NB4 (cell line): ENCODE measurements around the gene ALDH5A1.
"Not testable (repeated sequence)": the region's sequence is repeated elsewhere in the genome, so short reads cannot be mapped to it uniquely, and the experiment has no call there.

ENCODE experiments used
- DNase-seq: peaks from one replicate; pipeline ENCODE4 v3.0.0; 2010; ENCODE audit warnings: low read depth
- H3K4me3 ChIP-seq: one replicate; pipeline ENCODE4 v1.5.1; 2011; ENCODE audit warnings: mild to moderate bottlenecking, low read depth, low read length, moderate library complexity
- MYC ChIP-seq: IDR thresholded peaks from 2 replicates; pipeline ENCODE4 v1.6.1; 2011; ENCODE audit warnings: low read depth, low read length
- POLR2A ChIP-seq: IDR thresholded peaks from 2 replicates; pipeline ENCODE4 v1.6.1; 2011; ENCODE audit warnings: mild to moderate bottlenecking; ENCODE audit not compliant: insufficient read length; ENCODE audit errors: extremely low read depth
- TF ChIP-seq, protein P1 (sequence below): IDR thresholded peaks from 2 replicates; pipeline ENCODE4 v1.6.1; 2011; ENCODE audit warnings: low read depth, low read length
- TF ChIP-seq, protein P2 (sequence below): IDR thresholded peaks from one replicate; pipeline ENCODE4 v1.5.1; 2012; ENCODE audit warnings: low read depth, low read length

The ALDH5A1 gene

GRCh38 chr6:24500683-24501082 lies 5.9 kb downstream of the ALDH5A1 start:
- TF ChIP-seq, protein P1, sequence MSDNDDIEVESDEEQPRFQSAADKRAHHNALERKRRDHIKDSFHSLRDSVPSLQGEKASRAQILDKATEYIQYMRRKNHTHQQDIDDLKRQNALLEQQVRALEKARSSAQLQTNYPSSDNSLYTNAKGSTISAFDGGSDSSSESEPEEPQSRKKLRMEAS = no peak
- TF ChIP-seq MYC = no peak
- TF ChIP-seq, protein P2, sequence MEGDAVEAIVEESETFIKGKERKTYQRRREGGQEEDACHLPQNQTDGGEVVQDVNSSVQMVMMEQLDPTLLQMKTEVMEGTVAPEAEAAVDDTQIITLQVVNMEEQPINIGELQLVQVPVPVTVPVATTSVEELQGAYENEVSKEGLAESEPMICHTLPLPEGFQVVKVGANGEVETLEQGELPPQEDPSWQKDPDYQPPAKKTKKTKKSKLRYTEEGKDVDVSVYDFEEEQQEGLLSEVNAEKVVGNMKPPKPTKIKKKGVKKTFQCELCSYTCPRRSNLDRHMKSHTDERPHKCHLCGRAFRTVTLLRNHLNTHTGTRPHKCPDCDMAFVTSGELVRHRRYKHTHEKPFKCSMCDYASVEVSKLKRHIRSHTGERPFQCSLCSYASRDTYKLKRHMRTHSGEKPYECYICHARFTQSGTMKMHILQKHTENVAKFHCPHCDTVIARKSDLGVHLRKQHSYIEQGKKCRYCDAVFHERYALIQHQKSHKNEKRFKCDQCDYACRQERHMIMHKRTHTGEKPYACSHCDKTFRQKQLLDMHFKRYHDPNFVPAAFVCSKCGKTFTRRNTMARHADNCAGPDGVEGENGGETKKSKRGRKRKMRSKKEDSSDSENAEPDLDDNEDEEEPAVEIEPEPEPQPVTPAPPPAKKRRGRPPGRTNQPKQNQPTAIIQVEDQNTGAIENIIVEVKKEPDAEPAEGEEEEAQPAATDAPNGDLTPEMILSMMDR = no peak
- no peak overlapping the region for H3K4me3 ChIP-seq
- DNase-seq = no peak

- no peak for DNase-seq
- no peak overlapping the region for H3K4me3 ChIP-seq
- TF ChIP-seq, protein P1 = no peak
- TF ChIP-seq POLR2A (no peak), MYC (no peak)
- TF ChIP-seq, protein P2 = no peak
Observed at GRCh38 chr6:24501374-24501773, 6.6 kb downstream of the ALDH5A1 start.

GRCh38 chr6:24501914-24502313 lies 7.1 kb downstream of the ALDH5A1 start:
- H3K4me3 ChIP-seq = no peak overlapping the region
- TF ChIP-seq, protein P1 = no peak
- TF ChIP-seq MYC = no peak
- no peak for TF ChIP-seq POLR2A
- TF ChIP-seq, protein P2 = no peak
- no peak for DNase-seq

DNA sequence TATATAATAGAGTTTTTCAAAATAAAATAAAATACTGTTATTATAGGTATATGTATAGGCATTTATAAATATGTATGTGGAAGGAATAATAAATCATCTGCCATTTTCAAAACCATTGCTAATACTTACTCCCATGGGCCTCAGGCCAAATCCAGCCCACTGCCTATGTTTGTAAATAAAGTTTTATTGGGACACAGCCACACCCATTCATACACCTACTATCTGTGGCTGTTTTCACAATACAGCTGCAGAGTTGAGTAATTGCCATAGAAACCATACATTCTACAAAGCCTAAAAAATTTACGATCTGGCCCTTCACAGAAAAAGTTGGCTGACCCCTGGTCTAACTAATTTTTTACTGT lies 9.5 kb downstream of the ALDH5A1 start:
- TF ChIP-seq POLR2A (no peak), MYC (no peak)
- TF ChIP-seq, protein P2 = no peak
- TF ChIP-seq, protein P1 = no peak
- no peak overlapping the region for H3K4me3 ChIP-seq
- DNase-seq = no peak

- TF ChIP-seq, protein P1 = no peak
- no peak for TF ChIP-seq POLR2A
- H3K4me3 ChIP-seq = no peak overlapping the region
- no peak for DNase-seq
Observed at GRCh38 chr6:24504649-24505586, 10.1 kb downstream of the ALDH5A1 start.

DNA sequence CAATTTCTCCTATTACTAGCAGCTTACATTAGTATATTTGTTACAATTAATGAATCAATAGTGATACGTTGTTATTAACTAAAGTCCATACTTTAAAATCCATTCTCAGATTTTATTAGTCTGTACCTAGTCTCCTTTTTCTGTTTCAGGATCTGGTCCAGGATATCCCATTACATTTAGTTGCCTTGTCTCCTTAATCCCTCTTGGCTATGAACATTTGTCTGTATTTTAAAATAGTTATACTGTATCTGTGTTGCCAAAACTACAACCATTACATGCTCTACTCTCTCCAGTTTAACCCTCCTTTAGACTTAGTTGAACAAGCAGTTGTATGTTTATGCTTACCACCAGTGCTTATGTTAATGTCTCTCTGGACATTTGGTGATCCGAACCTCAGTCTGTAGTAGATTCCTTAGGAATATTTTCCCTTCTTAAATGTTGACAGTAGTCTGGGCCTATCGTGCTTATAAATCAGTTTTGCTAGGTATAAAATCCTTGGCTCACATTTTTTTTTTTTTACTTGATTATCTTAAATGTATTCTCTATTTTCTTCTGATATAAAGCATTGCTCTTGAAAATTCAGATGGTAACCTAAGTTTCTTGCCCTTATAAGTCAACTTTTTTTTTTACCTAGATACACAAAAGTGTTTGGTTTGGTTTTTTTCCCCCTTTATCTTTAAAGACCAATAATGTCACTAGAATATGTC lies 12.2 kb downstream of the ALDH5A1 start:
- TF ChIP-seq, protein P1 = no peak
- TF ChIP-seq, protein P2 = no peak
- no peak for TF ChIP-seq POLR2A
- TF ChIP-seq MYC = no peak
- no peak overlapping the region for H3K4me3 ChIP-seq
- DNase-seq = no peak

DNA sequence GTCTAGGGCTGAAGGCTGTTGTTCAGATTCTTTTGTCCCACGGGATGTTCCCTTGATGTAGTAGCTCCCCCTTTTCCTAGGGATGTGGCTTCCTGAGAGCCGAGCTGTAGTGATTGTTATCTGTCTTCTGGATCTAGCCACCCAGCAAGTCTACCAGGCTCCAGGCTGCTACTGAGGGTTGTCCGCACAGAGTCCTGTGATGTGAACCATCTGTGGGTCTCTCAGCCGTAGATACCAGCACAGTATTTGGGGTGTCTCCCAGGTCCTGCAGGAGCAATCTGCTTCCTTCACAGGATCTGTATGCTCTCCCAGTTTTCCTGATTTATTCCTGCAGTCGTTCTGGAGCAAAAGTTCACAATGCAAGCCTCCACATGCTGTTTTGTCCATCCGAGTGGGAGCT lies 17.2 kb downstream of the ALDH5A1 start:
- H3K4me3 ChIP-seq, DNase-seq: not testable (repeated sequence)
